ENCODE data around the gene ANKZF1.

The ANKZF1 gene

GRCh38 chr2:219285373-219285735 lies 55.7 kb downstream of the ANKZF1 start:
- DNase-seq = no peak

GRCh38 chr2:219285894-219286425 lies 56.4 kb downstream of the ANKZF1 start:
- no peak for DNase-seq

Measured in SHP77 (cell line).